ENCODE results near the gene NDFIP2.

Gene NDFIP2

DNA sequence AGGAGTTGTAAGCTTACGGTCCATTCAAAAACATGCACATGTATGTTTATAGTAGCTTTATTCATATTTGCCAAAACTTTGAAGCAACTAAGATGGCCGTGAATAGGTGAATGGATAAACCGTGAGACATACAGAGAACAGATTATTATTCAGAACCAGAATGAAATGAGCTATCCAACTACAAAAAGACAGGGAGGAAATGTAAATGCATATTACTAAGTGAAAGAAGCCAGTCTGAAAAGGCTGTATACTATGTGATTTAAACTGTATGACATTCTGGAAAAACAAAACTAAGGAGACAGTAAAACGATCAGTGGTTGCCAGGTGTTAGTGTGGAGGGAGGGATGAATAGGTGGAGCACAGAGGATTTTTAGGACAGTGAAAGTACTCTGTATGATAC, 19.9 kb downstream of the NDFIP2 start:
- DNase-seq, result no peak

- DNase-seq, result no peak
Observed at GRCh38 chr13:79501538-79502232, 20.7 kb downstream of the NDFIP2 start.

DNA sequence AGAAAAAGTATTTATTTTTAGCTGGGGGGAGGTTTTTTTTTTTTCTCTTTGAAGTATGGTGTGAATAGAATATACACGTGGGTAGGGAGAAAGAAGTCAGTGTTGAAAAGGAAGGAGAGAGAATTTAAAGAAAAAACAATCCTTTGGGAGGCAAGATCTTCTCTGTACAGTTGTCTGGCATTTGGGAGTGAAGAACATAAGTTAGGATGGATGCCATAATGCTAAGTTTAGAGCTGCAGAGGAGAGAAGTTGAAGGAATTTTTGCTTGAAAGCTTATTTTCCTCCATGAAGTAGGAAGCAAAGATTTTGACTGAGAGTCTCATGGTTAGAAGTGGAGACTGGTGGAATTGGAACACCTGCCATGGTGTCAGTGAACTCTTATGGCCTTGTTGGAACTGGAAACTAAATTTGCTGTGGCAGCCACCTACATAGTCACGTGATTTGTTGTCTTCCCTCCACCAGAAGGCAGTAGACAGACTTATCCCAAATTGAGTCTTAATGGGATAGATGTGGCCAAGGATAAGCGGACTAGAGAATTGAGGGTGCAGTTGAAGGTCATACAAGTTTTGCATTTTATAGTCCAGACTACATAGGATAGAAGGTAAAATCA, 22.0 kb downstream of the NDFIP2 start:
- DNase-seq, result no peak

DNA sequence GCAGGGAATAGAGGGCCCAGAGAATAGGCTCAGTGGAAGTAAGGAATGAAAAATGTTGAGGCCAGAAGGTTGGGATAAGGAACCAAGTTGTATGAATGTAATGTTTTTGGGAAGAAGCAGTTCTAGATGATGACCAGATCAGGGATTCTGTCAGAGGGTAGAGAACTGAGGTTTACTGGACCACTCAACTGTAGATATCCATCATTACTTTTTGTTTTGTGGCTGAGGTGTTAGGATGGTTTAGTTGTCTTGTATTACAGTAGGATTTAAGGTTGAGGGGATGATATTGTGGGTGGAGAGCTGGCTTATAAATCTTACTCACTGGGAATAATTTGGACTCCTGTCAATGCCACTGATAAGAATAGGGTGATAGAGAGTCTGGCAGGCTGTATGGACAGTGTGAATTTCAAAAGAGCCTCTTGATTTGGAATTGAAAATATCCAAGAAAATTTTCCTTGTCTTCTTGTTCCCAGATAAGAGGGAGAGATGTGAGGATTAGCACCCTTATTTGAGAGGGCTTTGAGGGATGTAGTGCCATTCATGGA, 22.6 kb downstream of the NDFIP2 start:
- no peak for DNase-seq

DNA sequence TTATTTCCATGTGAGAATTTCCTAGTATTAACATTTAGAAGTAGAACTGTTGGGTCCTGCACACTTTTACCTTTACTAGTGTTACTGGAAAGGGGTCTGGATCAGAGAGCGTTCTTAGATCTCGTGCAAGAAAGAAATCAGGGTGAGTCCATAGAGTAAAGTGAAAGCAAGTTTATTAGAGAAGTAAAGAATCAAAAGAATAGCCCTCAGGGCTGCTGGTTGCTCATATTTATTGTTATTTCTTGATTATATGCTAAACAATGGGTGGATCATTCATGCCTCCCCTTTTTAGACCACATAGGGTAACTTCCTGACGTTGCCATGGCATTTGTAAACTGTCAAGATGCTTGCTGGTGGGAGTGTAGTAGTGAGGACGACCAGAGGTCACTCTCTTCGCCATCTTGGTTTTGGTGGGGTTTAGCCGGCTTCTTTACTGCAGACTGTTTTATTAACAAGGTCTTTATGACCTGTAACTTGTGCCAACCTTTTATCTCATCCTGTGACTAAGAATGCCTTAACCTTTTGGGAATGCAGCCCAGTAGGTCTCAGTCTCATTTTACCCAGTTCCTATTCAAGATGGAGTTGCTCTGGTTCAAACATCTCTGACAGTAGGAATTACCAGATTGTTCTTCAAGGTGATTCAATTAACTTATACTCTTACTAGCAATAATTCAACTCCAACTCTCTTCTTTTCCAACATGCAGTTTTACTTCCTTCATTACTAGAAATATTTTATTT, 27.4 kb downstream of the NDFIP2 start:
- DNase-seq, result no peak

DNA sequence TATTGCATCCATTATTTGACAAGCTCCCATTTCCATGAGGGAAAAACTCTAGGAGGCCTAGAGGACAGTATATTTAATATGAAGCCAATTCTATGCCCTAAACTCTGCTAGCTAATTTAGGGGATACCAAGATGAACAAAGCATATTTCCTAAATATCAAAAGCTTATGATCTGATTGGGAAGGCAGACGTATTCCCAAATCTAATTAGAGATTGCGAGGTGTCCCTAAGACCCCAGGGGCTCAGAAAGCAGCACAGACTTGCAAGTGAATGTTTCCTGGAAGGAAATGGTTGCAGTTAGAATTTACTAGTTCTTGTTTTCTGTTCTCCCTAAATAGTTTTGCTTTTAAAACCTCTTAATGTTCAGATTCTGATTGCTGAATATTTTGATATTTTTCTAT, 30.7 kb downstream of the NDFIP2 start:
- DNase-seq, result no peak

GRCh38 chr13:79512950-79513349, 32.0 kb downstream of the NDFIP2 start:
- DNase-seq, result no peak

DNA sequence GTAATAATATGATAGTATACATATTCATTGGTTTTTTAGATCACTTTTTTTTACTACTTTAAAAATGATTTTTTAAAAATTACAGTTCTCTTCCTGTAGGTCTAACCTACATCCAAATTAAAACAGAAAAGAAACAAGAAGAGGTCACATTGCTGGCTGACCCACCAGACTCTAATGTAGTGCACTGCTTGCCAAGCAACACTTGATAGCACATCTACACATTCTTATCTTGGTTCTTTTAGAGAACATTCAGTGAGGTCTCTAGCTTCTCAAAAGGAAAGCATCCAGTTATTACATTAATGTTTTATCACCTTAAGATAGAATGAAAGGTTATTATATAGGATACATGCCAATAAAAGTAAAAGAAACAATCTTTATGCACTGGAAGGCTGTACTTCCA, 35.6 kb downstream of the NDFIP2 start:
- DNase-seq, result no peak

GRCh38 chr13:79519255-79519654, 38.3 kb downstream of the NDFIP2 start:
- no peak for DNase-seq

GRCh38 chr13:79522583-79522982, 41.6 kb downstream of the NDFIP2 start:
- no peak for DNase-seq

GRCh38 chr13:79525064-79525857, 44.3 kb downstream of the NDFIP2 start:
- no peak for DNase-seq

DNA sequence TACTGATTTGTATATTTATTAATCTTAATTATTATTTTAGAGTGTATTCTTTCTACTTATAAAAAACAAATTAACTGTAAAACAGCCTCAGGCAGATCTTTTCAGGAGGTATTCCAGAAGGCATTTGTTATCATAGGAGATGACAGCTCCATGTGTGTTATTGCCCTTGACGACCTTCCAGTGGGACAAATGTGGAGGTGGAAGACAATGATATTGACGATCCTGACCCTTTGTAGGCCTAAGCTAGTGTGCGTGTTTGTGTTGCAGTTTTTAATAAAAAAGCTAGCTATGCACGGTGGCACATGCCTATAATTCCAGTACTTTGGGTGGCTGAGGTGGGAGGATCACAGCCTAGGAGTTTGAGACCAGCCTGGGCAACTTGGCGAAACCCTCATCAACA, 46.7 kb downstream of the NDFIP2 start:
- no peak for DNase-seq

DNA sequence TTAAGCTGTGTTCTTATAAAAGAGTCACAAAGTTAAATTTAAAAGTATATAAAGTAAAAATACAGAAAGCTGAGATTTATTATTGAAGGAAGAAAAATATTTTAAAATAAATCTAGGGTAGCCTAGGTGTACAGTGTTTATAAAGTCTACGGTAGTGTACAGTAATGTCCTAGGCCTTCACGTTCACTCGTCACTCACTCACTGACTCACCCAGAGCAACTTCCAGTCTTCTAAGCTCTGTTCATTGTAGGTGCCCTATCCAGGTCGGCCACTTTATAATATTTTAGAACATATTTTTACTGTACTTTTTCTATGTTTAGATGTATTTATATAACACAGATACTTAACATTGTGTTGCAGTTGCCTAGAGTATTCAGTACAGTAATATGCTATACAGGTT, 47.4 kb downstream of the NDFIP2 start:
- DNase-seq, result no peak

- DNase-seq, result no peak
Observed at GRCh38 chr13:79528759-79529191, 47.8 kb downstream of the NDFIP2 start.

DNA sequence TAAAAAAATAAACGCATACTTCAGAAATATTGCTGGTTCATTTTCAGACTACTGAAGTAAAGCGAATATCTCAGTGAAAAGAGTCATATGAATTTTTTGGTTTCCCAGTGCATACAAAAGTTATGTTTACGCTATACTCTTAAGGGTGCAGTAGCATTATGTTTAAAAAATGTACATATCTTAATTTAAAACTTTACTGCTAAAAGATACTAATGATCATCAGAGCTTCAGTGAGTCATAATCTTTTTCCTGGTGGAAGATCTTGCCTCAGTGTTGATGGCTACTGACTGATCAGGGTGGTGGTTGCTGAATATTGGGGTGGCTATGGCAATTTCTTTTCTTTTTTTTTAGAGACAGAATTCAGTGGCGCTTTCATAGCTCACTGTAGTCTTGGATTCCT, 48.9 kb downstream of the NDFIP2 start:
- DNase-seq, result no peak

- no peak for DNase-seq
Observed at GRCh38 chr13:79530270-79530669, 49.3 kb downstream of the NDFIP2 start.

- no peak for DNase-seq
Observed at GRCh38 chr13:79531542-79532254, 50.7 kb downstream of the NDFIP2 start.

DNA sequence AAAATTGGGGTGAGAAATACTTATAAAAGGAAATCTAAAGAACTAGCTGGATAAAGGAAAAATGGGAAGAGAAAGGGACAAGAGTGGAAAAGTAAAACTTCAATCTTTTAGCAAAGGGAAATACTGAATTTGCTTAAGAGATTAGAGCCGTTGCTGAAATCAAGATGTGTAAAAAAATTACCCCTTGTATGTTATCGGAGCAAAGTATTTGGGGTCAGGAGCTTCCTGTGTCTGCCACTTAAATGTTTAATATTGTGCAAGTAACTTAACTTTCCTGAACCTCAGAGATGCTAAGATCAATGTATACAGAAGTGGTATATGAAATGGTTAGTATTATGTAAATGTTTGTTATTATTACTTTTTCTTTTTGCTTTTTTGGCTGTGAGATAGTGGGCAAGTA, 51.6 kb downstream of the NDFIP2 start:
- no peak for DNase-seq

DNA sequence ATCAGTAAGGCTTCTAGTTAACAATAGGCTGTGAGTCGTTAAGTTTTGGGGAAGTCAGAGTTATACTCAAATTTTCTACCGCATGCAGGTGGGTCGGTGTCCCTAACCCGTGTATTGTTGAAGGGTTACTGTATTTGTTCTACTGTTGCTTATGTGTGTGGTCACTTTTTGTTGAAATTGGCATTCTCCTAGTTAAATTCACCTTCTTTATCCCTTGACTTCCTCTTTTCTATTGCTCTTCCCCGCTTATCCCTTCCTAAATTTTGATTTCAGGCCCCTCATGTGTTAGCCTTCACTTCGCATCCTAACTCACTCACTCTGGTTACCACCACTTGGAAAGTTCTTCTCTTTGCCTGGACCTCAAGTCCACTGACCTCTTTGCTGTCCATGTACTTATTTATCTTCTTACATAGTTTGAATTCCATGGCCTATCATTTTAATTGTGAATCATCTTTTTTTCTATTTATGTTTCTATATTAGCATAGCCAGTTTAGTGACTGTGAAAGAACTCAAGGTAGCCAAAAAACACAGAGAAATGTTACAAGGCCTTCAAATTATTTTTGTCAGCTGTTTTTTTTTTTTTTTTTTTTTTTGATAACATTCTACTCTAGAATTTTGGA, 52.9 kb downstream of the NDFIP2 start:
- no peak for DNase-seq

- no peak for DNase-seq
Observed at GRCh38 chr13:79534596-79534995, 53.6 kb downstream of the NDFIP2 start.

- no peak for DNase-seq
Observed at GRCh38 chr13:79538757-79539156, 57.8 kb downstream of the NDFIP2 start.

DNA sequence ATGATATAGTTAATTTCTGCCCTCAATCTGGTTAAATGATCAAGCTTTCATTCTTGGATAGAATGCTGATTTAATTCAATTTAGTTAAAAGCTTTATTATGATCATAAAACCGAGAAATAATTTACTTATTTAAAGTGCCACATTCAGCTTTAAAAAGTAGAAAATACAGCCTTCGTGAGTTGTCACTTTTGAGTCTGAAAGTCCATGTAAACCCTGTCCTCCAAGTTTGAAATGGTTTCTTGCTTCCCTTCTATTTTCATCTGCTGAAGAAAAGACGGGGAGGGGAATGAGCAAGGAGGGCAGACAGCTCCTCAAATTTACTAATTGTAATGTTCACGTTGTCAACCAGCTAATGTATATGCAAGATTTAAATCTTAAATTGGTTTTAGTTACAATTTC, 59.5 kb downstream of the NDFIP2 start:
- no peak for DNase-seq

Measured in NCI-H187 (cell line).